Measurements from ENCODE around the gene PRKCI.

- TF ChIP-seq EZH2phosphoT487 (IDR thresholded peaks at IDR 0.05; ENCODE audit: borderline replicate concordance, low read length), result no peak
- TF ChIP-seq CTCF (IDR thresholded peaks at IDR 0.05; ENCODE audit: low read depth, low read length, poor library complexity, severe bottlenecking), result no peak
Measured at GRCh38 chr3:170204023-170204472, 18.2 kb upstream of the PRKCI start.
